IMR-90 (cell line): Measurements from ENCODE around the gene RND3. TPM values are rescaled to one million over a fixed set of nuclear protein-coding genes. Genes with fewer than 3 reads are reported as not detected.
A peak's percentile ranks its signal among the peaks of the same experiment; 100 is the strongest.

Experiments used
- ATAC-seq: fragments of 200-7000 bp; cut with Tn5 transposase; 2 replicates; pipeline ENCODE4 v1.9.1; 2020; ENCODE audit warnings: low read depth, mild to moderate bottlenecking, moderate library complexity
- BruUV-seq: library from RNA; stranded (reverse); fragments of 400-500 nt; replicated peaks from 2 replicates; lab custom pipeline; 2021; lab: Mats Ljungman, UMichigan
- CTCF ChIA-PET: fragments of 300-600 bp; formaldehyde crosslinking; extraction: SDS; loops from one replicate; lab custom pipeline; 2021; ENCODE audit warnings: antibody characterized with exemption; lab: Yijun Ruan, JAX
- POLR2A ChIA-PET: fragments of 300-600 bp; sonication (Branson Sonifier 250); formaldehyde crosslinking; loops from one replicate; lab custom pipeline; 2022; ENCODE audit warnings: antibody characterized with exemption; ENCODE audit not compliant: unreplicated experiment; lab: Charles Lee
- DNase-seq: peaks from one replicate; pipeline ENCODE4 v3.0.0; 2013
- H2AFZ ChIP-seq: replicated peaks from 2 replicates; pipeline ENCODE3; 2013; ENCODE audit warnings: low read length, mild to moderate bottlenecking; ENCODE audit not compliant: poor library complexity
- H2AK5ac ChIP-seq: 2 replicates; pipeline ENCODE4 v1.6.1; 2013; ENCODE audit warnings: low read depth, low read length, inconsistent platforms
- H2AK9ac ChIP-seq: replicated peaks from 2 replicates; pipeline ENCODE3; 2013; ENCODE audit warnings: mild to moderate bottlenecking, low read depth, low read length, moderate library complexity; ENCODE audit not compliant: poor library complexity
- H2BK120ac ChIP-seq: 2 replicates; pipeline ENCODE4 v1.6.1; 2013; ENCODE audit warnings: low read depth, low read length, inconsistent platforms
- H2BK15ac ChIP-seq: 3 replicates; pipeline ENCODE4 v1.6.1; 2013; ENCODE audit warnings: low read depth, low read length, inconsistent platforms
- H2BK20ac ChIP-seq: 2 replicates; pipeline ENCODE4 v1.6.1; 2013; ENCODE audit warnings: low read depth, mild to moderate bottlenecking, inconsistent platforms, low read length, moderate library complexity
- H2BK5ac ChIP-seq: 2 replicates; pipeline ENCODE4 v1.6.1; 2013; ENCODE audit warnings: mild to moderate bottlenecking, low read depth, low read length, inconsistent platforms; ENCODE audit not compliant: poor library complexity, severe bottlenecking
- H3K14ac ChIP-seq: replicated peaks from 2 replicates; pipeline ENCODE4 v1.6.1; 2013; ENCODE audit warnings: low read depth, low read length, inconsistent platforms
- H3K18ac ChIP-seq: 2 replicates; pipeline ENCODE4 v1.6.1; 2013; ENCODE audit warnings: low read depth, low read length, control low read depth
- H3K23ac ChIP-seq: 2 replicates; pipeline ENCODE4 v1.6.1; 2013; ENCODE audit warnings: low read depth, low read length, inconsistent platforms
- H3K27ac ChIP-seq: 2 replicates; pipeline ENCODE4 v1.5.1; 2013; ENCODE audit warnings: mild to moderate bottlenecking, control low read depth, low read length; ENCODE audit not compliant: insufficient read depth
- H3K27me3 ChIP-seq: 2 replicates; pipeline ENCODE4 v1.6.1; 2013; ENCODE audit warnings: low read length; ENCODE audit not compliant: control insufficient read depth, insufficient read depth
- H3K36me3 ChIP-seq: 2 replicates; pipeline ENCODE4 v1.6.1; 2013; ENCODE audit warnings: low read length, mixed read lengths; ENCODE audit not compliant: control insufficient read depth, insufficient read depth
- H3K4ac ChIP-seq: 2 replicates; pipeline ENCODE4 v1.6.1; 2013; ENCODE audit warnings: low read depth, low read length, inconsistent platforms
- H3K4me1 ChIP-seq: 2 replicates; pipeline ENCODE4 v1.6.1; 2013; ENCODE audit warnings: low read length, mixed read lengths; ENCODE audit not compliant: control insufficient read depth, insufficient read depth
- H3K4me2 ChIP-seq: 2 replicates; pipeline ENCODE4 v1.6.1; 2013; ENCODE audit warnings: low read depth, mild to moderate bottlenecking, control low read depth, low read length, moderate library complexity
- H3K4me3 ChIP-seq: 2 replicates; pipeline ENCODE4 v1.5.1; 2013; ENCODE audit warnings: low read depth, mild to moderate bottlenecking, control low read depth, low read length, moderate library complexity; ENCODE audit not compliant: insufficient read depth
- H3K56ac ChIP-seq: 2 replicates; pipeline ENCODE4 v1.6.1; 2013; ENCODE audit warnings: low read length, inconsistent platforms; ENCODE audit not compliant: insufficient read depth; ENCODE audit errors: extremely low read depth
- H3K79me1 ChIP-seq, 2 experiments: 2 replicates each; pipeline ENCODE4 v1.6.1; 2013; ENCODE audit warnings: low read length in 2 of 2, inconsistent platforms in 1 of 2, low read depth in 1 of 2
- H3K9ac ChIP-seq: 2 replicates; pipeline ENCODE4 v1.6.1; 2013; ENCODE audit warnings: low read depth, low read length, control low read depth
- H3K9me1 ChIP-seq: 2 replicates; pipeline ENCODE4 v1.6.1; 2013; ENCODE audit warnings: low read length, inconsistent platforms; ENCODE audit not compliant: insufficient read depth
- H3K9me3 ChIP-seq: 2 replicates; pipeline ENCODE4 v1.6.1; 2013; ENCODE audit warnings: low read length; ENCODE audit not compliant: control insufficient read depth, insufficient read depth
- H4K20me1 ChIP-seq: 2 replicates; pipeline ENCODE4 v1.6.1; 2013; ENCODE audit warnings: low read length, inconsistent platforms; ENCODE audit not compliant: insufficient read depth
- H4K5ac ChIP-seq: 2 replicates; pipeline ENCODE4 v1.6.1; 2013; ENCODE audit warnings: mild to moderate bottlenecking, low read depth, low read length, control low read depth
- H4K8ac ChIP-seq, 2 experiments: 2 replicates each; pipeline ENCODE4 v1.6.1; 2013; ENCODE audit warnings: low read depth in 2 of 2, low read length in 2 of 2, control low read depth in 1 of 2, inconsistent platforms in 1 of 2
- H4K91ac ChIP-seq: 2 replicates; pipeline ENCODE4 v1.6.1; 2013; ENCODE audit warnings: low read depth, low read length, inconsistent platforms; ENCODE audit not compliant: insufficient read depth
- BHLHE40 ChIP-seq: fragments of 150-350 bp; IDR thresholded peaks from 2 replicates; pipeline ENCODE4 v1.6.1; 2016; ENCODE audit warnings: mild to moderate bottlenecking, low read depth, low read length
- CEBPB ChIP-seq: IDR thresholded peaks from 2 replicates; pipeline ENCODE4 v1.6.1; 2012; ENCODE audit warnings: low read depth, low read length, improper control_type of control experiment
- CHD1 ChIP-seq: IDR thresholded peaks from 2 replicates; pipeline ENCODE4 v1.6.1; 2012; ENCODE audit warnings: low read depth, low read length, improper control_type of control experiment
- CTCF ChIP-seq: conservative IDR thresholded peaks from 2 replicates; pipeline ENCODE4 v1.5.1; 2012; ENCODE audit warnings: mild to moderate bottlenecking, low read depth, low read length, improper control_type of control experiment
- ELK1 ChIP-seq: fragments of 150-350 bp; IDR thresholded peaks from 2 replicates; pipeline ENCODE4 v1.6.1; 2016; ENCODE audit warnings: low read depth, mild to moderate bottlenecking, low read length, moderate library complexity, borderline replicate concordance
- MAFK ChIP-seq: IDR thresholded peaks from 2 replicates; pipeline ENCODE4 v1.6.1; 2012; ENCODE audit warnings: low read depth, low read length, improper control_type of control experiment
- MAZ ChIP-seq: IDR thresholded peaks from 2 replicates; pipeline ENCODE4 v1.6.1; 2012; ENCODE audit warnings: low read depth, mild to moderate bottlenecking, low read length, improper control_type of control experiment, moderate library complexity, borderline replicate concordance
- POLR2A ChIP-seq: IDR thresholded peaks from 2 replicates; pipeline ENCODE4 v1.6.1; 2012; ENCODE audit warnings: mild to moderate bottlenecking, low read depth, low read length
- SMC3 ChIP-seq: fragments of 150-350 bp; IDR thresholded peaks from 2 replicates; pipeline ENCODE4 v1.6.1; 2016; ENCODE audit warnings: low read depth, mild to moderate bottlenecking, antibody characterized with exemption, low read length, moderate library complexity
- USF2 ChIP-seq: fragments of 150-350 bp; IDR thresholded peaks from 2 replicates; pipeline ENCODE4 v1.6.1; 2017; ENCODE audit warnings: mild to moderate bottlenecking, antibody characterized with exemption, low read length, low read depth
- WGBS, 2 experiments: methylation state at CpG; one replicate each; pipeline versions ENCODE4 v1.1.5 to v1.1.7; 2013; ENCODE audit warnings: missing lambda C conversion rate in 2 of 2; ENCODE audit not compliant: insufficient read length in 1 of 2; ENCODE audit errors: extremely low coverage in 2 of 2; 5-methylcytosine and 5-hydroxymethylcytosine counted together
- dilution Hi-C: fragments of 300-500 bp; cut with HindIII; formaldehyde crosslinking; loops from one replicate; pipeline ENCODE4 v1.14.3; 2018; ENCODE audit warnings: low sequenced_read_pairs; ENCODE audit not compliant: unreplicated experiment
- in situ Hi-C: fragments of 300-500 bp; cut with MboI; formaldehyde crosslinking; loops from 3 replicates; pipeline ENCODE4 v1.14.3; 2019; ENCODE audit warnings: low sequenced_read_pairs, inconsistent platforms, mixed read lengths
- intact Hi-C: fragments of 100-400 bp; cut with micrococcal nuclease; formaldehyde crosslinking; loops from 2 replicates; pipeline ENCODE4 v1.10.0; 2022
- polyA plus RNA-seq, 3 experiments: library from polyadenylated mRNA; depleted of rRNA; stranded (reverse); fragments of >200 nt; gene quantifications; 2 replicates each; pipeline ENCODE4 v1.2.3, GENCODE V29; 2012; ENCODE audit warnings: low replicate concordance in 1 of 3
- total RNA-seq: library from RNA; depleted of rRNA; stranded (reverse); fragments of >200 nt; gene quantifications from 2 replicates; pipeline ENCODE4 v1.2.3, GENCODE V29; 2012

Gene RND3
- total and polyA plus RNA-seq, 2 of the 4 experiments (the other 2 are of a cell fraction), result 111 to 449 TPM

- Histone ChIP-seq H4K20me1 (peaks cover 65% of the 10 kb centered on the region), H4K8ac (peak overlapping the region; percentile 30 to 77; a peak in 2 of 4 replicates), H3K4ac (peak overlapping the region; percentile 78), H3K9ac (peak overlapping the region; percentile 50), H4K5ac (no peak overlapping the region), H3K4me3 (no peak overlapping the region), H3K56ac (0 out of 2 replicates have a peak overlapping the region, but pooled peaks have one; percentile 29), H2BK20ac (peak overlapping the region; percentile 43), H3K36me3 (peaks cover 41% of the 10 kb centered on the region), H3K9me3 (no peaks in the 10 kb centered on the region), H2BK120ac (peak overlapping the region; percentile 30), H3K79me1 (peaks cover 6 to 38% of the 10 kb centered on the region in 2 experiments; a peak in 3 of 4 replicates), H2BK15ac (no peak overlapping the region), H3K23ac (peak overlapping the region; percentile 81), H3K4me1 (peaks cover 9% of the 10 kb centered on the region), H3K18ac (0 out of 2 replicates have a peak overlapping the region, but pooled peaks have one; percentile 21), H2AFZ (no peak overlapping the region), H3K9me1 (peaks cover 21% of the 10 kb centered on the region), H2AK5ac (no peak overlapping the region; the same call in 1 of the 2 replicates), H3K4me2 (peak overlapping the region; percentile 9), H3K14ac (peak overlapping the region; percentile 56), H3K27ac (peak overlapping the region; percentile 86), H3K27me3 (no peaks in the 10 kb centered on the region), H2BK5ac (peak overlapping the region; percentile 94), H4K91ac (peak overlapping the region; percentile 25; the same call in 1 of the 2 replicates), H2AK9ac (peak overlapping the region; percentile 49)
- BruUV-seq, result no TSS peak
- CTCF ChIA-PET, result interaction anchor here (0.9 to 1.4 kb wide), 2 partner anchors 773 to 869 kb away, joined by 3 read pairs; no protein-coding TSS in a partner anchor
- WGBS, 2 experiments, result no CpG with 5 or more reads among the region's 2 CpGs
- DNase-seq (no peak), ATAC-seq (no peak)
- POLR2A ChIA-PET, result no interaction called here
- TF ChIP-seq CTCF (no peak), SMC3 (no peak), CHD1 (no peak), BHLHE40 (no peak), POLR2A (peak; percentile 47; the same call in 1 of the 2 replicates), USF2 (no peak), MAZ (no peak), CEBPB (peak; percentile 24; the same call in 1 of the 2 replicates), ELK1 (no peak), MAFK (no peak)
- intact Hi-C loops (loop anchor here (2.0 to 10.0 kb wide), 8 partner anchors 185 to 820 kb away; no protein-coding TSS in a partner anchor), in situ Hi-C loops (loop anchor here (5.0 to 25.0 kb wide), 3 partner anchors 330 to 770 kb away; no protein-coding TSS in a partner anchor), dilution Hi-C loops (no loop called here)
These were observed 19.9 kb downstream of the RND3 start for GRCh38 chr2:150467621-150467963.
